Calu3 (cell line): Measurements from ENCODE around the gene MRPL22. TPM values are rescaled to one million over a fixed set of nuclear protein-coding genes. Genes with fewer than 3 reads are reported as not detected.
"Not testable (repeated sequence)": the region's sequence is repeated elsewhere in the genome, so short reads cannot be mapped to it uniquely, and the experiment has no call there.

Experiments
- BruUV-seq: library from RNA; stranded (reverse); fragments of 400-500 nt; replicated peaks from 2 replicates; lab custom pipeline; 2021; lab: Mats Ljungman, UMichigan
- CTCF ChIA-PET: fragments of 300-600 bp; sonication (Branson Sonifier 250); formaldehyde crosslinking; loops from one replicate; lab custom pipeline; 2022; ENCODE audit warnings: antibody characterized with exemption; lab: Charles Lee
- DNase-seq: peaks from one replicate; pipeline ENCODE4 v3.0.0; 2022
- H3K27ac Mint-ChIP-seq: one replicate; pipeline ENCODE4 v1.8.0; 2022; ENCODE audit warnings: mixed read lengths; ENCODE audit not compliant: unreplicated experiment
- H3K27me3 Mint-ChIP-seq: one replicate; pipeline ENCODE4 v1.8.0; 2022; ENCODE audit warnings: mixed read lengths; ENCODE audit not compliant: unreplicated experiment
- H3K36me3 Mint-ChIP-seq: one replicate; pipeline ENCODE4 v1.8.0; 2022; ENCODE audit warnings: mild to moderate bottlenecking, moderate library complexity, mixed read lengths; ENCODE audit not compliant: insufficient read depth, unreplicated experiment
- H3K4me1 Mint-ChIP-seq: one replicate; pipeline ENCODE4 v1.8.0; 2022; ENCODE audit warnings: mild to moderate bottlenecking, low read depth, mixed read lengths; ENCODE audit not compliant: unreplicated experiment
- H3K4me3 Mint-ChIP-seq: one replicate; pipeline ENCODE4 v1.8.0; 2022; ENCODE audit warnings: mild to moderate bottlenecking, low read depth, moderate library complexity, mixed read lengths; ENCODE audit not compliant: unreplicated experiment
- H3K9me3 Mint-ChIP-seq: one replicate; pipeline ENCODE4 v1.8.0; 2022; ENCODE audit warnings: low read depth, mixed read lengths; ENCODE audit not compliant: unreplicated experiment
- intact Hi-C: fragments of 100-400 bp; cut with micrococcal nuclease; formaldehyde crosslinking; loops from one replicate; pipeline ENCODE4 v1.10.0; 2022; ENCODE audit not compliant: unreplicated experiment
- total RNA-seq: library from RNA; stranded (reverse); gene quantifications from 2 replicates; pipeline ENCODE4 v1.2.3, GENCODE V29; 2022
- TF ChIP-seq, protein P1 (sequence below): fragments of 200-600 bp; IDR thresholded peaks from one replicate; pipeline ENCODE4 v1.8.0; 2022; ENCODE audit warnings: antibody characterized with exemption; ENCODE audit not compliant: unreplicated experiment

Gene MRPL22
- total RNA-seq, 1 experiment from 2014 or later: 80.6 TPM

DNA sequence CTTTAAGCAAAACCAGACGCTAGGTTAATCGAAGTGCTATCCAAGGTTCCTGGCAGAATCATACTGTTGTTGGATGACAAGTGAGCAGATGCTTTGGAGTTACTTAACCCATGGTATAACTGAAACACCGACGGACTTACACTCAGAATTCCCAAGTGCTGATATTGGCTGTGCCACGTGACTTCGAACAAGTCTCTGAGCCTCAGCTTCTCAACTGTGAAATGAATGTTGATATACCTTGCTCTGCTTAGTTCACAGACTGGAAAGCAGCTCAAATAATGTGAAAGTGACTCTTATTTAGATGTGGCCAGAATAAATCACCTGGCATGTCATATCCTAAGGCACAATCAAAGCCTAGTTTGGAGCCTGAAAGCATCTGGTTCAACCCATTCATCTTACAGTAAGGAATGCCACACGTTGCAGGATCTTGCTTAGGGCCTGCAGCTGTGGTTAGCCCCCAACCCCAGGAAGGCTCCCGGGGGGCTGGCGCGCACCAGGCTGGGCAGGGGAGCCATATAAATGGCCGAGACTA, 3.6 kb upstream of the MRPL22 start:
- peak overlapping the region; percentile 92 for H3K4me3 Mint-ChIP-seq
- TF ChIP-seq, protein P1, sequence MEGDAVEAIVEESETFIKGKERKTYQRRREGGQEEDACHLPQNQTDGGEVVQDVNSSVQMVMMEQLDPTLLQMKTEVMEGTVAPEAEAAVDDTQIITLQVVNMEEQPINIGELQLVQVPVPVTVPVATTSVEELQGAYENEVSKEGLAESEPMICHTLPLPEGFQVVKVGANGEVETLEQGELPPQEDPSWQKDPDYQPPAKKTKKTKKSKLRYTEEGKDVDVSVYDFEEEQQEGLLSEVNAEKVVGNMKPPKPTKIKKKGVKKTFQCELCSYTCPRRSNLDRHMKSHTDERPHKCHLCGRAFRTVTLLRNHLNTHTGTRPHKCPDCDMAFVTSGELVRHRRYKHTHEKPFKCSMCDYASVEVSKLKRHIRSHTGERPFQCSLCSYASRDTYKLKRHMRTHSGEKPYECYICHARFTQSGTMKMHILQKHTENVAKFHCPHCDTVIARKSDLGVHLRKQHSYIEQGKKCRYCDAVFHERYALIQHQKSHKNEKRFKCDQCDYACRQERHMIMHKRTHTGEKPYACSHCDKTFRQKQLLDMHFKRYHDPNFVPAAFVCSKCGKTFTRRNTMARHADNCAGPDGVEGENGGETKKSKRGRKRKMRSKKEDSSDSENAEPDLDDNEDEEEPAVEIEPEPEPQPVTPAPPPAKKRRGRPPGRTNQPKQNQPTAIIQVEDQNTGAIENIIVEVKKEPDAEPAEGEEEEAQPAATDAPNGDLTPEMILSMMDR: no peak
- CTCF ChIA-PET: interaction anchor here (0.6 to 1.8 kb wide), 2 partner anchors 8 to 32 kb away, joined by 3 to 5 read pairs; no protein-coding TSS in a partner anchor
- peaks cover 16% of the 10 kb centered on the region for H3K4me1 Mint-ChIP-seq
- H3K27ac Mint-ChIP-seq: peak overlapping the region; percentile 55
- no peaks in the 10 kb centered on the region for H3K9me3 Mint-ChIP-seq
- intact Hi-C loops: no loop called here
- no peaks in the 10 kb centered on the region for H3K27me3 Mint-ChIP-seq
- no peak for DNase-seq
- no TSS peak for BruUV-seq
- H3K36me3 Mint-ChIP-seq: peaks cover 33% of the 10 kb centered on the region

DNA sequence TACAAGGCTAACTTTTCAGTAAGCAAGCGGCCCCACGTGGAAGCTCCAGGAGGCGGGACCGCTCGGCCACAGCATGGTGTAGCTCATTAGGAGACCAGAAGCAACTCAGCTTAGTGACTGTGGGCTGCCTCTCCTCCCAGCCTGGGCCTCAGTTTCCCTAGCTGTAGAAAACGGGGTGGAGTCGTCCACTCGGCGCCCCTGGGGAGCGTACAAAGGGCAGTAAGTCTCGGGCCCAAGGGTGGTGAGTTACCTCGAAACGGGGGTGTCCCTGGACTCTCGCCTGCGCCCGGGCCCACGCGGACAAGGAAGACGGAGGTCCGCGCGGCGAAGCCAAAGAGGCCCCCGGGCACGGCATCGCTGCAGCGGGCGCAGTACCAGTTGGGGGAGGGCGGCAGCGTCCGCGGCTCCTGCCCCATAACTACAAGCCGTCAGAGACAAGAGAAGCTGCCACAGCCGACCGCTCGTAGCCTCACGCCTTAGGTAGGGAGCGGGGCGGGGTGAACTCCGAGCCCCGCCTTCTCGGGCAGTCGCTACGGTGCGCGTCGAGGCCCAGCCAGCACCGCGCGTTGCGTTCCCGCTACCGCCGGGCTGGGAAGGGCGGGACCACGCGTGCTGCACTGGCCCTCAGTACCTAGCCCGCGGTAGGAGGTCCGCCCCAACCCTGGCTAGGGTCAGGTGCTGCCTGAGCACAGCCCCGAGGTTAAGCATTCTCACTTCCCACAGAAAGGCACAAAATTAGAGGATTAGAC, 3.0 kb upstream of the MRPL22 start, which contains the start of gene GEMIN5:
GEMIN5 (minus strand) TSS at position 494 of the 749 bp plus-strand sequence; CDS start at position 416, 78 bp downstream.
- no peaks in the 10 kb centered on the region for H3K27me3 Mint-ChIP-seq
- H3K36me3 Mint-ChIP-seq: peaks cover 33% of the 10 kb centered on the region
- CTCF ChIA-PET: interaction anchor here (0.6 to 1.8 kb wide), 2 partner anchors 9 to 32 kb away, joined by 3 to 5 read pairs; no protein-coding TSS in a partner anchor
- H3K4me3 Mint-ChIP-seq: peak within 1 kb of the TSS; percentile 92
- no peaks in the 10 kb centered on the region for H3K9me3 Mint-ChIP-seq
- TF ChIP-seq, protein P1: no peak
- intact Hi-C loops: no loop called here
- H3K4me1 Mint-ChIP-seq: peaks cover 22% of the 10 kb centered on the region
- DNase-seq: peak; percentile 92
- no TSS peak for BruUV-seq
- H3K27ac Mint-ChIP-seq: peak within 1 kb of the TSS; percentile 55

DNA sequence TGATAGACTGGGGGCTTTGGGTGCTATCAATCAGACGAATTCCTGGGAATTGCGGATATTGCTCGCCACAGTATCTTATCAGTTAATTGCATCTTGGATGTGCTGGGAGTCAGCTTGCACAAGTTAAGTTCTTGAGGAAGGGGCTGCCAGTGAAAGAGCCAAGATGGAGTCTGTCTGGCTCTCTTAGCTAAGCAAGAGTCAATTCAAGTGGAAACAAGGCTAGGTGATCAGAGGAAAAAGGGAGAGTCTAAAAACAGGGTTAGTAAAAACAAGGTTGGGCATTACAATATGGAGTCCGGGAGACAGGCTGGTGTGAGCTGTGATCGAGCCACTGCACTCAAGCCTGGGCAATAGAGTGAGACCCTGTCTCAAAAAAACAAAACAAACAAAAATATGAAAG, 1.5 kb upstream of the MRPL22 start:
- intact Hi-C loops, BruUV-seq, DNase-seq, H3K27me3 Mint-ChIP-seq, H3K9me3 Mint-ChIP-seq, CTCF ChIA-PET: not testable (repeated sequence)
- Mint-ChIP-seq H3K4me3 (peak overlapping the region; percentile 9), H3K36me3 (peaks cover 33% of the 10 kb centered on the region), H3K4me1 (peaks cover 22% of the 10 kb centered on the region), H3K27ac (peak overlapping the region; percentile 18)

DNA sequence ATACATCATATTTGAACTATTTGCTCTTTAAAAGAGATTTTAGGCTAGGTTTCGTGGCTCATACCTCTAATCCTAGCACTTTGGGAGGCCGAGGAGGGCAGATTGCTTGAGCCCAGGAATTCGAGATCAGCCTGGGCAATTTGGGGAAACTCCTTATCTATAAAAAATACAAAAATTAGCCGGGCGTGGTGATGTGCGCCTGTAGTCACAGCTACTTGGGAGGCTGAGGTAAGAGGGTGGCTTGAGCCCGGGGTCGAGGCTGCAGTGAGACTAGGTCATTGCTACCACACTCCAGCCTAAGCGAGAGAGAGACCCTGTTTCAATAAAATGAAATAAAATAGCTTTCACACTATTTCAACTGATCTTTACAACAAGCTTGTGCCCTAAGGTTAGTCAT, 500 bp upstream of the MRPL22 start:
- Mint-ChIP-seq H3K4me1 (peaks cover 13% of the 10 kb centered on the region), H3K27me3 (no peaks in the 10 kb centered on the region), H3K9me3 (no peaks in the 10 kb centered on the region), H3K4me3 (peak overlapping the region; percentile 96), H3K27ac (peak overlapping the region; percentile 94), H3K36me3 (peaks cover 33% of the 10 kb centered on the region)
- CTCF ChIA-PET: no interaction called here
- intact Hi-C loops: loop anchor here (10.0 kb wide), 1 partner anchor 204 kb away; no protein-coding TSS in a partner anchor
- TF ChIP-seq, protein P1: no peak
- no TSS peak for BruUV-seq
- no peak for DNase-seq
